Measurements from ENCODE around the gene TSLP. TPM values are rescaled to one million over a fixed set of nuclear protein-coding genes. Genes with fewer than 3 reads are reported as not detected.

Gene TSLP
- not detected in 5 replicates for total RNA-seq (2022; extraction: Qiagen RNA extraction)

DNA sequence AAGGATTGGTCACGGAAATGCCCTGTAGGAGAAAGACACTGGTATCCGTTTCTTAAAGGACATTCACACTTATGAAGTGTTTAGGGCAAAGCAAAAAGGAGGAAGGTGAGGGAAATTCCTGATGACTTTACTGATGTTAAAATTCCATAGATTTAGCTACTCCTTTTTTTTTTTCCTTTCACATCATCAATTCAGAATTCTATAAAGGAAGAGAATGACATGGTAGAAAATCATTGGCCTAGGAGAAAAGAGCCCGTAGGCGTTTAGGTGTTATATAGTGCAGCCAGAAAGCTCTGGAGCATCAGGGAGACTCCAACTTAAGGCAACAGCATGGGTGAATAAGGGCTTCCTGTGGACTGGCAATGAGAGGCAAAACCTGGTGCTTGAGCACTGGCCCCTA, at the start of gene TSLP:
TSS of gene TSLP (plus strand) at position 301 of the 400 bp plus-strand sequence. CDS start 178 bp downstream, outside the sequence.

DNA sequence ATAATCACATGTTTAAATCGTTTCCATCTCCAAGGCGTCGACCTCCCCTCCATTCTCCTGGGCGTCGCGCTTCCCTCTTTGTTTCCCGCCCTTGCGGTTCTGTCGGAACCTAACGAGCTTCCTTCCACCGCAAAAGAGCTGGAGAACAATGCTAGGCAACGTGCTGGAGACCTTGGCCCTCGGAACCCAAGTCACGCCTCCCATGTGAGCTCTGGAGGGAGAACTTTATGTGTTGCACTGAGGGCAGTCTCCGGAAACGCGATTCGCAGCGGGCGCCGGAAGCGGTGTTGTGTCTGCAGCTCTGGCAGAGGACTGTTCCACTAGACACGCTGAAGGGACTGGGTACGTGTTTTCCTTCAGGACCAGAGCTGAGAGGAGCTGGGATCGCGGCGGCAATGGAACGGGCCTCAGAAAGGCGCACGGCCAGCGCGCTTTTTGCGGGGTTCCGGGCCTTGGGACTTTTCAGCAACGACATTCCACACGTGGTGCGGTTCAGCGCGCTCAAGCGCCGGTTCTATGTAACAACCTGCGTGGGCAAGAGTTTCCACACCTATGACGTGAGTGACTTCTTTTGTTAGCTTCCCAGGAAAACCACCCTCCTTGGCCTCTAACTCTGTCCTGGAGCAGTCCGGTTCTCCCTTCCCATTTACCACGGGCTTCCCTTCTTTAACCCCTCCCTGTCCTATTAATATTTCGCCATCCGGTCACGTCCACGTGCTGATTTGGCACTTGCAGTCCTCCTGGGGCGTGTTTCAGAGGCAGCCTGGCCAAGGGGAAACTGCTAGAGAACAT, 20.7 kb downstream of the TSLP start, which contains the start of gene WDR36:
TSS of gene WDR36 (plus strand) at position 287 of the 792 bp plus-strand sequence. CDS start at position 396, 109 bp downstream.

Other genes starting within 250 kb of the TSLP start
- gene WDR36, start 20.6 kb downstream of the TSLP start, total RNA-seq (2022; extraction: Qiagen RNA extraction): 11.6 to 17.0 TPM (median 14.0 TPM) in 5 replicates
- 0.01 to 0.16 TPM (median 0.07 TPM) in 5 replicates for gene CAMK4, start 152.7 kb downstream of the TSLP start, total RNA-seq (2022; extraction: Qiagen RNA extraction)

All from A549 treated with AZD2906 at 1 μM for 4 hours (cell line).